Measurements from ENCODE around the gene CRLF2. TPM values are rescaled to one million over a fixed set of nuclear protein-coding genes. Genes with fewer than 3 reads are reported as not detected.
"Not testable (repeated sequence)": the region's sequence is repeated elsewhere in the genome, so short reads cannot be mapped to it uniquely, and the experiment has no call there.

The CRLF2 gene
- total RNA-seq, 1 donor from 2014 or later: not detected

DNA sequence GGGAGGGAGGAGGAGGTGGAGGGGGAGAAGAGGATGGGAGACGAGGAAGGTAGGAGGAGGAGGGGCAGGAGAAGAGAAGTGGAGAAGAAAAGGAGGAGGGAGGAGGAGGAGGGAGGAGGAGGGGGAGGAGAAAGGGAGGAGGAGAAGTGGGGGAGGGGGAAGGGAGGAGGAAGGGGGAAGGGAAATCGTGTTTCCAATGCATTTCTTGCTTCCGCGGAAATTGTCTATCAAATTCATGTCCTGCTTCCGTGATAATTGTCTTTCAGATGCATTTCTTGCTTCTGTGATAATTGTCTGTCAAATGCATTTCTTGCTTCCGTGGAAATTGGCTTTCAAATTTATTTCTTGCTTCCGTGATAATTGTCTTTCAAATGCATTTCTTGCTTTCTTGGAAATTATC is 43.3 kb downstream of the CRLF2 start:
- DNase-seq (ENCODE audit: low read depth): no peak

DNA sequence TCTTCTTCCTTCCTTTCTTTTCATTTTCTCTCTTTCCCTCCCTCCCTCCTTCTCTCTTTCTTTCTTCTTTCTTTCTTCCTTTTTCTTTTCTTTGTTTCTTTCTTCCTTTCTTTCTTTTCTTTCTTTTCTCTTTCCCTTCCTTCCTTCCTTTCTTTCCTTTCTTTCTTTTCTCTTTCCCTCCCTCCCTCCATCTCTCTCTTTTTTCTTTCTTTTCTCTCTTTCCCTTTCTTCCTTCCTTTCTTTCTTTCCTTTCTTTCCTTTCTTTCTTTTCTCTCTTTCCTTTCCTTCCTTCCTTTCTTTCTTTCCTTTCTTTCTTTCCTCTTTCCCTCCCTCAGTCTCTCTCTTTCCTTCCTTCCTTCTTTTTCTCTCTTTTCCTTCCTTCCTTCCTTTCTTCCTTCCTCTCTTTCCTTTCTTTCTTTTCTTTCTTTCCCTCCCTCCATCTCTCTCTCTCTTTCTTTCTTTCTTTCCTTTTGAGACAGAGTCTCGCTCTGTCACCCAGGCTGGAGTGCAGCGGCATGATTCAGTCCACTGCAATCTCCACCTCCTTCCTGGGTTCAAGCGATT is 44.4 kb downstream of the CRLF2 start:
- no peak for DNase-seq (ENCODE audit: low read depth)

DNA sequence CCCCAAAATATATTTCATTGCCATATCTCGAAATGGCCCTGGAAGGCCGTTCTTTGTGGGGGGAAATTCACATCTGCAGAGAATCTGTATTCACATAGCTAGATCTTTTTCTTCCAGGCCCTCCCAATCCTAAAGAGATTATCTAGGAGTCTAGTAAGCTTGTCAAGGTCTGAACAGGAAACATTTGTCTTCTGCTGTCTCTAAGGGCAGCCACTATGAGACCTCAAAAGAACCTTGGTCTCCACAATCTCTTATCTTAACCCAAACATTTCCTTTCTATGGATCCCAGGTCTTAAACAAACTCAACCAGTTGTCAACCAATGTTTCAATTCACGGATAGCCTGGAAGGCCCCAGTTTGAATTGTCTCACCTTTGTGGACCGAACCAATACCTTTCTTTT is 45.0 kb downstream of the CRLF2 start:
- DNase-seq (ENCODE audit: low read depth): no peak

DNA sequence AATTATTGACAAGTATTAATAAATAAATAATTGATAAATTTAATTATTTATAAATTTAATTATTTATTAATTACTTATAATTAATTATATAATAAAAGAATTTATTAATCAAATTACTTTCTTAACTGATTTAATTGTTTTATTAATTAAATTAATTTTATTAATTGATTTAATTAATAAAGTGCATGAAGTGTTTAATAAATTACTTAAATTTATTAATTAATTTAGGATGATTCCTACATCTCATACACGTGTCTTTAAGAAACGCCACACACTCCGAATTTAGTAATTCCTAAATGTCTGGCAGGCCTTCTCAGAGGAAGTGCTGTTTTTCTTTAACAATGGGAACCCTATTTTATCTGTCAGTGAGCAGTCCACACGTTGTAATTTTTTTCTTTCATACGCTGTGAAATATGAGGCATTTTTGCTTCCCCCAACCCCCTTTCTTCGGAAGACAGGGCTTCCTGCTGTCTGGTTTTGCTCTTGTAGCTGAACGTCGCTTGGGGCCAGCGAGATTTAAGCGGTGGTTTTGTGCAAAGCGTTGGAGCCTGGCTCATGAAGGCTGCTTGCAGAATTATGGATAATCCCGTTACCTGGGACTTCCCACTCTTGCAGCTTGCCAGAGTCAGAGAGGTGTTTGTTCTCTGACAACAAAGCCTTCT is 46.8 kb downstream of the CRLF2 start:
- no peak for DNase-seq (ENCODE audit: low read depth)

DNA sequence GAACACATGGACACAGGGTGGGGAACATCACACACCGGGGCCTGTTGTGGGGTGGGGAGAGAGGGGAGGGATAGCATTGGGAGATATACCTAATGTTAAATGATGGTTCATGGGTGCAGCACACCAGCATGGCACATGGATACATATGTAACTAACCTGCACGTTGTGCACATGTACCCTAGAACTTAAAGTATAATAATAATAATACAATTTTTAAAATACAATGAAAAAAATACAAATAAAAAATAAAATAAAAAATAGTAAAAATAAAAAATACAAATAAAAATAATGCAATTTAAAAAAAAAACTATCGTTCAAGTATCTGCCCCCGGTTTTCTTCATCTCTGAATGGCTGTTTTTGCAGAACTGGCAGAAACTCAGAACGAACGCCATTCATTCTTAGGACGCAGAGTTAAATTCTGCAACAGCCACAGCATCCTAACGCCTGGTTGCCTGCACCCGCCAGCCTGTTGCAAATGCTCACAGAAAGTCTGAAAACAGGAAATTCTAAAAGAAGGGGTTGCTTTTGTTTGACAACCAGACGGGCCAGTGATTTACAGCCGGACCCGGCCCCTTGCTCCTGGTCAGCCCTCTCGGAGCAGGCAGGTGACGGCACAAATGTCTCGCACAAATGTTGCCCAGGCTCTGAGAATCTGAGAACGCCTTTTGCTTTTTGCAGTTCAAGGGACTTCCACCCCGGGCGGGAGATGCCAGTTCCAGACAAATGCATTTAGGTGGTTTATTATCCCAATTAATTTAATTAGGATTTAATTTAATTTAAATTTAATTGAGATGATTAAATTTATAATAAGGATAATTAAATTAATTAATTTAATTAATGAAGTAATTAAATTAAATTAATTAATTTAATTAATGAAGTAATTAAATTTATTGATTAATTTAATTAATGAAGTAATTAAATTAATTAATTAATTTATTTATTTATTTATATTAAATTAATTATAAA is 47.8 kb downstream of the CRLF2 start:
- no peak for DNase-seq (ENCODE audit: low read depth)

DNA sequence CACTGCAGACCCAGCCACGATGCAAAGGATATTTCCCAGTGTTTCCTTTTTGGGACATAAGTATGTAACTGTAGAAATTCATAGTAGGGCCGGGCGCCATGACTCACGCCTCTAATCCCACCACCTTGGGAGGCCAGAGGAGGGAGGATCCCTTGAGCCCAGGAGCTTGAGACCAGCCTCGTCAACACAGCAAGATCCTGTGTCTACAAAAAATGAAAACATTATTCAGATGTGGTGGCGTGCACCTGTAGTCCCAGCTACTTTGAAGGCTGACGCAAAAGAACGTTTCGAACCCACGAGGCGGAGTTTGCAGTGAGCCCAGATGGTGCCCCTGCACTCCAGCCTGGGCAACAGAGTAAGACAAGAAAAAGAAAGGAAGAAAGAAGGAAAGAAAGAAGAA is 49.2 kb downstream of the CRLF2 start:
- DNase-seq (ENCODE audit: low read depth): no peak

DNA sequence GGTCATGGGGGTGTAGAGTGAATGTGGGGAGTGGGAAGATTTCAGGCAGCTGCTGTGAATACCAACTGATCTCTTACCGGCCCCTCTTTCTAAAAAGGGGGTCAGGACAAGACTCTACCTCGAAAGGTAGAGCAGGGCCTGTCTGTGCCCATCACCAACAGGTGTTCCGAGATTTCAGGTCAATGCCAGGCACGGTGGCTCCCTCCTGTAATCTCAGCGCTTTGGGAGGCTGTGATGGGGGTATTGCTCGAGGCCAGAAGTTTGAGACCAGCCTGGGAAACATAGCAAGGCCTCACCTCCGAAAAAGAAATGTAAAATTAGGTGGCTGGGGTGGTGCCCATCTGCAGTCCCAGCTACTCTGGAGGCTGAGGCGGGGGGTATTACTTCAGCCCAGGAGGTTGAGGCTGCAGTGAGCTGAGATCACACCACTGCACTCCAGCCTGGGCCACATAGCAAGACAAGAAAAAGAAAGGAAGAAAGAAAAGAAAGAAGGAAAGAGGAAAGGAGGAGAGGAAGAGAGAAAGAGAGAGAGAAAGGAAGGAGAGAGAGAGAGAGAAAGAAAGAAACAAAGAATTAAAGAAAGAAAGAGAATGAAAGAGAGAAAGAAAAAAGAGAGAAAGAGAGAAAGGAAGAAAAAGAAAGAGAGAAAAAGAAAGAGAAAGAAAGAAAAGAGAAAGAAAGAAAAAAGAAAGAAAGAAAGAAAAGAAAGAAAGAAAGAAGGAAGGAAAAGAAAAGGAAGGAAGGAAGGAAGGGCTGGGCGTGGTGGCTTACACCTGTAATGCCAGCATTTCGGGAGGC is 50.1 kb downstream of the CRLF2 start:
- no peak for DNase-seq (ENCODE audit: low read depth)

DNA sequence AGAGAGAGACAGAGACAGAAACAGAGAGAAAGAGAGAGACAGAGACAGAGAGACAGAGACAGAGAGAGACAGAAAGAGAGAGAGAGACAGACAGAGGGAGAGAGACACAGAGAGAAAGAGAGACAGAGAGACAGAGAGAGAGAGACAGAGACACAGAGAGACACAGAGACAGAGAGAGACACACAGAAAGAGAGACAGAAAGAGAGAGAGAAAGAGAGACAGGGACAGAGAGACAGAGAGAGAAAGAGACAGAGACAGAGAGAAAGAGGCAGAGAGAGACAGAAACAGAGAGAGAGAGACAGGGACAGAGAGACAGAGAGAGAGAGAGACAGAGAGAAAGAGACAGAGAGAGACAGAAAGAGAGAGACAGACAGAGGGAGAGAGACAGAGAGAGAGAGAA is 52.9 kb downstream of the CRLF2 start:
- no peak for DNase-seq (ENCODE audit: low read depth)

DNA sequence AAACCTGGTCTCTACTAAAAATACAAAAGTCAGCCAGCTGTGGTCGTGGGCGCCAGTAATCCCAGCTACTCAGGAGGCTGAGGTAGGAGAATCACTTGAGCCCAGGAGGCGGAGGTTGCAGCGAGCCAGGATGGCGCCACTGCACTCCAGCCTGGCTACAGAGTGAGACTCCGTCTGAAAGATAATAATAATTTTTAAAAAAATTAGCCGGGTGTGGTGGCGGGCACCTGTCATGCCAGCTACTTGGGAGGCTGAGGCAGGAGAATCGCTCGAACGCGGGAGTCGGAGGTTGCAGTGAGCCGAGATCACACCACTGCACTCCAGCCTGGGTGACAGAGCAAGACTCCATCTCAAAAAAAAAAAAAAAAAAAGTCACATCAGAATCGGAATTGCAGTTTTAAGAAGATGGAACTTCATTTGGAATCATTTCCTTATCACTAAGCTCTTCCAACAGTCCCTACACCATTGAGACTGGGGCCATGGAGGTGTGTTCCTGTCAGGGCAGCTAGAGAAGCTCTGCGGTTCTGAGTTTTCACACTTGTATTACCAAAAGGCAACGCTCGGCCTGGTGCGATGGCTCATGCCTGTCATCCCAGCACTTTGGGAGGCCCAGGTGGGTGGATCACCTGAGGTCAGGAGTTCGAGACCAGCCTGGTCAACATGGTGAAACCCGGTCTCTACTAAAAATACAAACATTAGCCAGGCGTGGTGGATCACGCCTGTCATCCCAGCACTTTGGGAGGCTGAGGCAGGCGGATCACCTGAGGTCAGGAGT is 55.6 kb downstream of the CRLF2 start:
- DNase-seq (ENCODE audit: low read depth): not testable (repeated sequence)

DNA sequence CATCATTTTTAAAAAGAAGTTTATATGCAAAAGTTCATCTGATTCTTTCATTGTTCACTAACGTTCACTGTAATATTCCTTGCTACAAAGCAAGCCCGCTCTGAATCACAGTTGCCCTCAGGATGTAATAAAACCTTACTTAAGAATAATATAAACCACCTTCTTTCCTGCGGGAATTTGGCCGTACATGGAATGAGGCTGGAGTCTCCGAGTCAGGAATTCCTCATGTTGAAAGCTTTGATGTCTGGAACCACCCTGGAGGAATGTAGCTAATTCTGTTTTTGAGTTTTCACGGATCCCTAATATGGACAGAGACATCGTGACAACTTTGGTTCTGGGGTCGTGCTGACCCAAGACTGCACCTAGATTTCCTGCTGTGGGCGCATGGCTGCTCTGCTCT is 58.5 kb downstream of the CRLF2 start:
- DNase-seq (ENCODE audit: low read depth): no peak

DNA sequence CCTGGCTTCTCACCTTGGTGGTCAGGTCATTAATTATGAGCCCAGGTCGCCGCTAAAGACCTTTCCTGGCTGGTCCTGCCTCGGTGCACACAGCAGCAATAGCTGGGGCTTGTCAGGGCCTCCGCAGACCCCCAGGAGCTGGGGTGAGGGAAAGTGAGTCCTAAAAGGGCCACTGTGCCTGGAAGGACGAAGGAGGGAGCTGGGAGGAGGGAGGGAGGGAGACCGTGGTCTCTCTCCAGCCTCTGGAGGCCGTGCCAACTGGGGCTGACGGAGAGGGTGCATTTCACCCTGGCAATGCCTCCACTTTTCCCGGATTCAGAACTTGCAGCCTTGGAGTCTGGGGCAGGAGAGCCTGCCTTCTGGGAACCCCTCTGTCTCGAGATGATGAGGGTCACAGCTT is 60.4 kb downstream of the CRLF2 start:
- no peak for DNase-seq (ENCODE audit: low read depth)

DNA sequence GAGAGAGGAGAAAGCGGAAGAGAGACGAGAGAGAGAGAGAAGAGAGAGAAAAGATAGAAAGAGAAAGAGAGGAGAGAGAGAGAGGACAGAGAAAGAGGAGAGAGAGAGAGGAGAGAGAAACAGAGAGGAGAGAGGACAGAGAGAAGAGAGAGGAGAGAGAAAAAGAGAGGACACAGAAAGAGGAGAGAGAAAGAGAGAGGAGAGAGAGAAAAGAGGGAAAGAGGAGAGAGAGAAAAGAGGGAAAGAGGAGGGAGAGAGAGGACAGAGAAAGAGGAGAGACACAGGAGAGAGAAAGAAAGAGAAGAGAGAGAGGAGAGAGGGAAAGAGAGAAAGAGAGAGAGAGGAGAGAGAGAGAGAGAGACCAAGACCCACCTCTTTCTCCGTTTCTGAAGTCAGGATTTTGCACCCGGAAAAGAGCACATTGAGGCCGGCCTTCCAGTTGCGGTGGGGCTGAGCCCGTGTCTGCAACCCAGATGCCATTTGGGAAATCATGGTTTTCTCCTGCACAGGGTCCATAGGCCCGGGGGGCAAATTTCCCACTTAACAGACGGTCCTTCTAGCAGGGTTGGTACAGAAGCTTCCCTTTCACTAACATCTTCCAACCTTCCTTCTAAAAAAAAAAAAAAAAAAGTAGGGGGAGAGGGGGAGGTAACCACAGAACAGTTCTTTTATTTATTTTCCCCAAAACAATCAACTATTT is 60.9 kb downstream of the CRLF2 start:
- no peak for DNase-seq (ENCODE audit: low read depth)

DNA sequence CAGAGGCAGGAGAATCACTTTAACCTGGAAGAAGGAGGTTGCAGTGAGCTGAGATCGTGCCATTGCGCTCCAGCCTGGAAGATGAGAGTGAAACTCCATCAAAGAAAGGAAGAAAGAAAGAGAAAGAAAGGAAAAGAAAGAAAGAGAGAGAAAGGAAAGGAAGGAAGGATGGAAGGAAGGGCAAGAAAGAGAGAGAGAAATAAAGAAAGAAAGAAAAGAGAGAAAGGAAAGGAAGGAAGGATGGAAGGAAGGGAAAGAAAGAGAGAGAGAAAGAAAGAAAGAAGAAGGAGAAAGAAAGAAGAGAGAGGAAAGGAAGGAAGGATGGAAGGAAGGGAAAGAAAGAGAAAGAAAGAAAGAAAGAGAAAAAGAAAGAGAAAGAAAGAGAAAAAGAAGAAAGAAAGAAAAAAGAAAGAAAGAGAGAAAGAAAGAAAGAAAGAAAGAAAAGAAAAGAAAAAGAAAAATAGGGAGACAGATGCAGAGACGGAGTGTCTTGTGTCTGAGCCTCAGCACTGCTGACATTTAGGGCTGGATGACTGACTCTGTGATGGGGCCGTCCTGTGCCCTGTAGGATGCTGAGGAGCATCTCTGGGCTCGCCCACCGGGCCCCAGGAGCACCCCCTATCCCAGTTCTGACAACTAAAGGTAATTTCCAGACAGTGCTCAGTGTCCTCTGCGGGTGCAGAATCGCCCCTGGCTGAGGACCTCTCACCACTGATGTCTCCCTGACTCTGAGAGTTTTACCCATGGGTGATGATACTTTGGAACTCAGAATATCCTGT is 61.7 kb downstream of the CRLF2 start:
- no peak for DNase-seq (ENCODE audit: low read depth)

DNA sequence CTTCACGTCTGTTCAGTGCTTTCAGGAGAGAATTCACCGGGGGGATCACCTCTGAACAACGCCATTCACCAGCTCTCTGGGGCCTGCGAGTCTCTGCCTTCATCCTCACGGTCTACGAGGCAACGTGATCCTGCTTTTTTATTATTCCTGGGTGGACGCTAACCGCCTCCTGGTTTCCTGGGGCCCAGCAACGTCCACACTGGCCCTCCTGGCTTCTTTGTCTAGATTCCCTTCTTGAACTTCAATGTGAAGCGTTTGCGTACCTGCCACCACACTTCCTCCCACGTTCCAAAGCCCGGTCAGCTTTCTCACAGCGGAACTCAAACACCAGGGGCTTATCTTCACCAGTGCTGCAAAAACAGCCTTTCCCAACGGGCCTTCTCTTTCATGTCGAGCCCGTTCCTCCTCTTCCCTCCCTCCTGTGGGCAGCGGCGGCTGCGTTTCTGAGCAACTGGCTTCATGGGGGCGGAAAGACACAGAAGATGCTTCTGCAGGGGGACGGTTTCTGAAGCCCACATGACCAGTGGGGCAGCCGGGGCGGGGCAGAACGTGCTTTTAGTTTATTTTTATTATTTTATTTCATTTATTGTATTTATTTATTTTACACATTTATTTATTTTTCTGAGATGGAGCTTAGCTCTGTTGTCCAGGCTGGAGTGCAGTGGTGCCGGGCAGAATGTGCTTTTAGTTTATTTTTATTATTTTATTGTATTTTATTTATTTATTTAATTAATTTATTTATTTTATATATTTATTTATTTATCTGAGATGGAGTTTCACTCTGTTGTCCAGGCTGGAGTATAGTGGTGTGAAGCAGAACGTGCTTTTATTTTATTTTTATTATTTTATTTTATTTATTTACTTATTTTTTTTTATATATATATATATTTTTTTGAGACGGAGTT is 64.6 kb downstream of the CRLF2 start:
- DNase-seq (ENCODE audit: low read depth): no peak

DNA sequence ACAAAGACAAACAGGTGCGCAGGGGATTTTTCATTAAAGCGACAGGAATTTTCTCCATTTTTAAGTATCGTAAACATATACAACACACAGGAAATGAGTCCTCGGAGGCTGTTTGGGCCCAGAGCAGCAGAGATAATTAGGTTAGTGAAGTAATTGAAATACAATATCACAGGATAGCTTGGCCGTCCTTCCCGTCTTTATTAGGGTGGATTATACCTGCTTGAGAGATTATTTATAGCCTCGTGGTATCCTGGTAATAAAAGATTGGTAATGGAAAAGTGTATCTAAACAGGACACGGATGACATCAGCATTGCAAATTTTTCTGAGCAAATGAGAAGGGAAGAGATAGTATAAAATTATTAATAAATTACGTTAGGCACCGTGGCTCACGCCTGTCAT is 68.2 kb downstream of the CRLF2 start:
- no peak for DNase-seq (ENCODE audit: low read depth)
